AG04450 (cell line): ENCODE data around the gene ABLIM1. TPM values are rescaled to one million over a fixed set of nuclear protein-coding genes. Genes with fewer than 3 reads are reported as not detected.

Experiments
- CTCF ChIA-PET: fragments of 300-600, 350-600 bp; formaldehyde crosslinking; extraction: SDS; loops from one replicate; lab custom pipeline; 2022; ENCODE audit warnings: antibody characterized with exemption, inconsistent platforms; lab: Charles Lee
- POLR2A ChIA-PET: fragments of 350-600 bp; formaldehyde crosslinking; extraction: SDS; loops from one replicate; lab custom pipeline; 2021; ENCODE audit warnings: antibody characterized with exemption, inconsistent platforms; lab: Yijun Ruan, JAX
- DNase-seq: peaks from one replicate; pipeline ENCODE4 v3.0.0-alpha.2; 2011; ENCODE audit warnings: low read depth, low spot score
- H3K27ac ChIP-seq: one replicate; pipeline ENCODE4 v1.5.1; 2012; ENCODE audit warnings: low read depth, low read length, control low read depth
- H3K27me3 ChIP-seq: one replicate; pipeline ENCODE4 v1.6.0; 2012; ENCODE audit warnings: low read length; ENCODE audit not compliant: control insufficient read depth, insufficient read depth
- H3K4me3 ChIP-seq: 2 replicates; pipeline ENCODE4 v1.5.1; 2011; ENCODE audit warnings: mild to moderate bottlenecking, low read depth, low read length, control low read depth
- H3K9me3 ChIP-seq: 2 replicates; pipeline ENCODE4 v1.5.1; 2012; ENCODE audit warnings: low read length; ENCODE audit not compliant: control insufficient read depth, insufficient read depth
- CTCF ChIP-seq: IDR thresholded peaks from 2 replicates; pipeline ENCODE4 v1.5.1; 2011; ENCODE audit warnings: low read depth, low read length, control low read depth, inconsistent platforms
- polyA plus RNA-seq: library from polyadenylated mRNA; depleted of rRNA; stranded (reverse); fragments of >200 nt; gene quantifications from 2 replicates; pipeline ENCODE4 v1.2.3, GENCODE V29; 2011

Gene ABLIM1
- polyA plus RNA-seq, 1 experiment = 6.4 TPM

- POLR2A ChIA-PET = interaction anchor here (1.3 kb wide), 1 partner anchor 37 kb away, joined by 4 read pairs; no protein-coding TSS in a partner anchor
- DNase-seq = no peak
- H3K27ac ChIP-seq = no peak overlapping the region
- no peaks in the 10 kb centered on the region for H3K9me3 ChIP-seq
- TF ChIP-seq CTCF = no peak
- CTCF ChIA-PET = interaction anchor here (1.1 to 4.0 kb wide), 5 partner anchors 9 to 279 kb away, joined by 4 to 26 read pairs (median 6); partner anchors contain the start of gene FHIP2A
- no peak overlapping the region for H3K4me3 ChIP-seq
- H3K27me3 ChIP-seq = peaks cover 45% of the 10 kb centered on the region
Measured at GRCh38 chr10:114542373-114542772, 115.7 kb downstream of the ABLIM1 start.

- H3K27ac ChIP-seq = no peak overlapping the region
- POLR2A ChIA-PET = interaction anchor here (1.2 to 1.3 kb wide), 2 partner anchors 37 to 140 kb away, joined by 4 read pairs; no protein-coding TSS in a partner anchor
- CTCF ChIA-PET = interaction anchor here (1.1 to 4.0 kb wide), 6 partner anchors 8 to 280 kb away, joined by 4 to 26 read pairs (median 5); partner anchors contain the start of gene FHIP2A
Measured at GRCh38 chr10:114541797-114542160, 116.3 kb downstream of the ABLIM1 start.

GRCh38 chr10:114541081-114541796, 116.8 kb downstream of the ABLIM1 start:
- POLR2A ChIA-PET = interaction anchor here (1.2 to 1.3 kb wide), 2 partner anchors 36 to 141 kb away, joined by 4 read pairs; no protein-coding TSS in a partner anchor
- Histone ChIP-seq H3K27me3 (peaks cover 53% of the 10 kb centered on the region), H3K4me3 (no peak overlapping the region), H3K27ac (no peak overlapping the region), H3K9me3 (peaks cover 5% of the 10 kb centered on the region; the same call in 1 of the 2 replicates)
- peak; percentile 80 for DNase-seq
- TF ChIP-seq CTCF = no peak
- CTCF ChIA-PET = interaction anchor here (0.8 to 4.0 kb wide), 7 partner anchors 8 to 280 kb away, joined by 3 to 26 read pairs (median 4); partner anchors contain the start of gene FHIP2A

More at GRCh38 chr10:114541797-114542160, 116.3 kb downstream of the ABLIM1 start:
- no peak for DNase-seq
- no peak for TF ChIP-seq CTCF
- Histone ChIP-seq H3K9me3 (peaks cover under 1% of the 10 kb centered on the region; the same call in 1 of the 2 replicates), H3K27me3 (peaks cover 51% of the 10 kb centered on the region), H3K4me3 (no peak overlapping the region)

- H3K27me3 ChIP-seq = peaks cover 61% of the 10 kb centered on the region
- CTCF ChIA-PET = interaction anchor here (0.8 to 4.0 kb wide), 4 partner anchors 10 to 236 kb away, joined by 3 to 26 read pairs (median 6); no protein-coding TSS in a partner anchor
- POLR2A ChIA-PET = no interaction called here
- DNase-seq = no peak
- peaks cover 5% of the 10 kb centered on the region; the same call in 1 of the 2 replicates for H3K9me3 ChIP-seq
- TF ChIP-seq CTCF = no peak
- H3K4me3 ChIP-seq = no peak overlapping the region
- no peak overlapping the region for H3K27ac ChIP-seq
Measured at GRCh38 chr10:114540236-114540635, 117.8 kb downstream of the ABLIM1 start.

GRCh38 chr10:114539623-114540022, 118.5 kb downstream of the ABLIM1 start:
- H3K9me3 ChIP-seq = peaks cover 5% of the 10 kb centered on the region; the same call in 1 of the 2 replicates
- TF ChIP-seq CTCF = no peak
- ChIA-PET CTCF (interaction anchor here (0.5 to 4.0 kb wide), 5 partner anchors 10 to 311 kb away, joined by 3 to 26 read pairs (median 7); no protein-coding TSS in a partner anchor), POLR2A (no interaction called here)
- no peak for DNase-seq
- no peak overlapping the region for H3K27ac ChIP-seq
- no peak overlapping the region for H3K4me3 ChIP-seq
- peaks cover 61% of the 10 kb centered on the region for H3K27me3 ChIP-seq
